Left renal cortex interstitium (tissue), 4 donors: ENCODE data around the gene TARM1. TPM values are rescaled to one million over a fixed set of nuclear protein-coding genes. Genes with fewer than 3 reads are reported as not detected.
"Not testable (repeated sequence)": the region's sequence is repeated elsewhere in the genome, so short reads cannot be mapped to it uniquely, and the experiment has no call there.

Source experiments
- DNase-seq, 4 donors: peaks; one replicate each; pipeline ENCODE4 v3.0.0-alpha.2; 2013; ENCODE audit warnings: low read depth in 4 of 4, low spot score in 2 of 4, missing footprints in 1 of 4
- polyA plus RNA-seq, 4 donors: library from polyadenylated mRNA; unstranded; fragments of 120-200 nt; gene quantifications; one replicate each; pipeline ENCODE4 v1.2.1, GENCODE V29; 2013; ENCODE audit not compliant: insufficient read length in 4 of 4

TARM1 gene
- polyA plus RNA-seq, 4 donors: 0.22 to 0.33 TPM; not detected in 2

GRCh38 chr19:54036542-54036941, 44.6 kb downstream of the TARM1 start:
- DNase-seq: not testable (repeated sequence)

DNA sequence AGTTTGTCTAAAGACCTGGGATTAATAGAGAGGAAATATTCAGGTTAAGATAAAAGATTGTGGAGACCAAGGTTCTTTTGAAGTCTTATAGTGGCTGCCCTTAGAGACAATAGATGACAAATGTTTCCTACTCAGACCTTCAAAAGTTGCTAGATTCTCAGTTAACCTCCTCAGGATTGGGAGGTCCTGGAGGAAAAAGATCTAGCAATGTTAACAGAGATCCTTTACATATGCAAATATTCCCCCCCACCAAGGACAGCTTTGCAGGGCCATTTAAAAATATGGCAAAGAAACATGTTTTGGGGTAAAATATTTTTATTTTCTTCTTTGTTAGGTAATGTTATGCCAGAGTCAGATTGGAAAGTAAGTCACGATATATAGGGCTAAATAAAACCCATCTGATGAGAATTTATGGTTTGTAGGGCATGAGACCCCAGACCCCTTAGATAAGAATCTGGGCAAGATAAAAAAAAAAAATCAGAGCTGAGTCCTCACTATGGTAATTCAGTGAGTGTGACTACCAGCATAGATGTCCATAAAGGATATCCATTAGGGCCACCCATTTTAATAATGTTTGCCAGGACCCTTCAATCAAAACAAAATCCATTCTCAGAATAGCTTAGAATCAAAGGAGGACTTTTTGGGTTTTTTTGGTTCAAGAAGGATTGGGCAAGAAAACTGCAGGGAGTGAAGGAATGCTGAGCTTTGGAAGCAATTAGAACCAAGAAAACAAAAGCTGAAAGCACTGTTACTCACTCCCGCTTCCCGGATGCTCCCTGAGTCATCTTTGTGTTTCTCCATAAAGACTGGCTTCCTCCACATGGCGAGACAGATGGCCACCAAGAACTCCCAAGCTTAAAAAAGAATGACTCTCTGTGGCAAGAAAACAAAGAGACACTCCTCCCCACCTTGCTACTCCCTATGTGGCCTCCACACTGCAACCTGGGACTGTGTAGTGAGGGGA, 45.7 kb downstream of the TARM1 start:
- DNase-seq: no peak

- no peak for DNase-seq
Observed at GRCh38 chr19:54030895-54031586, 50.1 kb downstream of the TARM1 start.

- DNase-seq: no peak
Observed at GRCh38 chr19:54029930-54030490, 51.2 kb downstream of the TARM1 start.

GRCh38 chr19:54029301-54029700, 51.9 kb downstream of the TARM1 start:
- no peak for DNase-seq

- no peak for DNase-seq
Observed at GRCh38 chr19:54026656-54027055, 54.5 kb downstream of the TARM1 start.

DNA sequence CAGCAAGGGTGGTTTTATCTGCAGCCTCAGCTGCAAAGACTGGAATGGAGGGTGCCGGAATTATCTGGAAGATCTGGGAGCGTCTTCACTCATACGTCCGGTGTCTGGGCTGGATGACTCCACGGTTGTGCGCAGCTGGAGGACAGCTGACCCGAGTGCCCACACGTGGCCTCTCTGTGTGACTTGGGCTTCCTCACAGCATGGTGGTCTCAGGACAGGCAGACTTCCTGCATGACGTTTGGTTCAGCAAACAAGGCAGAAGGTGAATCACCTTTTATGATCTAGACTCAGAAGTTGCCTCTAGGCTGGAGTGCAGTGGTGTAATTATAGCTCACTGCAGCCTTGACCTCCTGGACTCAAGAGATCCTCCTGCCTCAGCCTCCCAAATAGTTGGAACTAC, 56.5 kb downstream of the TARM1 start:
- DNase-seq: no peak

DNA sequence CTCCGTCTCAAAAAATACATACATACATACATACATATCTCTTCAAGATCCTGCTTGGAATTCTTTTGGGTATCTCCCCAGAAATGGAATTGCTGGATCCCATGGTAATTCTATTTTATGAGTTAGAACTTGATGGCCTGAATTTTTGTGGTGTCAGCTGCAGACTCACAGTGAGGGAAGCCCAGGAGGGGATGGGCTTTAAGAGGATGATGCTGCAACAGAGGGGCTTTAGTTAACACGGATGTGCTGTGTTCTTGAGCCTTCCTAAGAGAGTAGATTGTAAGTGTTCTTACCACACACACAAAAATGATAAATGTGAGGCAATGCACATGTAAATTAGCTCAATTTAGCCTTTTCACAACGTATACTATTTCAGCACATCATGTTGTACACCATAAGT, 58.0 kb downstream of the TARM1 start:
- DNase-seq: no peak

DNA sequence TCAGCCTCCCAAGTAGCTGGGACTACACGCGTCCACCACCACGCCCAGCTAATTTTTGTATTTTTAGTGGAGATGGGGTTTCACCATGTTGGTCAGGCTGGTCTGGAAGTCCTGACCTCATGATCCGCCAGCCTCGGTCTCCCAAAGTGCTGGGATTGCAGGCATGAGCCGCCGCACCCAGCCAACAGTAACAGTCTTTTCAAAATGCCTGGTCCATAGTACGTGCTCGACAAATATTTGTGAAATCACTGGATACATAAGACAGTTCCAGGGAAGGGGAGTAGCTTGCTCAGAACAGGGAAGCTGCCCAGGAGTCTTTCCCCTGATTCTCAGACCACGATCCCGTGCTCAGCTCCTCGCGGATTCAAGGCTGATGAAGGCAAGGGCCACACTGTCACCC, 59.2 kb downstream of the TARM1 start:
- no peak for DNase-seq

DNA sequence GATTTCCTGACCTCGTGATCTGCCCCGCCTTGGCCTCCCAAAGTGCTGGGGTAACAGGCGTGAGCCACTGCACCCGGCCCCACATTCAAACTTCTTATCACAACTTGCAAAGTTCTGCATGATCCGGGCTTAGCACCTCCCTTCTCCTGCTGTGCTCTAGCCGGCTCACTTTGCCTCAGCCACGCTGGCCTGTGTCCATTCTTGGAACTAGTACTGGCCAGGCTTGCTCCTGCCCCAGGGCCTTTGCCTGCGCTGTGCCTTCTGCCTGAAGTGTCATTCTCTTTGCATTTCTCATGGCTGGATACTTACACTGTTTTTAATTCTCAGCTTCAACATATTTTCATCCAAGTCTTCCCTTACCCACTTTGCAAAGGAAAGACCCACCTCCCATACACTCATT, 59.8 kb downstream of the TARM1 start:
- DNase-seq: no peak

Other genes with a start within 250 kb of the TARM1 start
- 10 to 100 TPM; 61.3 to 95.9 (median 76.5) TPM for gene MYADM, start 213.5 kb downstream of the TARM1 start, polyA plus RNA-seq
- gene PRKCG, start 199.2 kb downstream of the TARM1 start, polyA plus RNA-seq: under 1 TPM; 0.31 to 0.92 (median 0.80) TPM
- 1 to 10 TPM in 1 of 4 donors, under 1 TPM in 3; 0.66 to 1.4 (median 0.99) TPM for gene CACNG7, start 172.1 kb downstream of the TARM1 start, polyA plus RNA-seq
- gene CACNG8, start 118.4 kb downstream of the TARM1 start, polyA plus RNA-seq: under 1 TPM; 0.16 to 0.62 (median 0.35) TPM
- 1 to 10 TPM in 2 of 4 donors, under 1 TPM in 2; 0.79 to 1.4 (median 1.1) TPM for gene CACNG6, start 89.7 kb downstream of the TARM1 start, polyA plus RNA-seq
- under 1 TPM in 3 of 4 donors, not detected in 1; 0.22 to 0.34 (median 0.27) TPM for gene VSTM1, start 17.5 kb downstream of the TARM1 start, polyA plus RNA-seq
- under 1 TPM; 0.30 to 0.47 (median 0.36) TPM for gene OSCAR, start 19.4 kb upstream of the TARM1 start, polyA plus RNA-seq
- 100 to 1,000 TPM in 3 of 4 donors, 10 to 100 TPM in 1; 87.1 to 188 (median 133) TPM for gene NDUFA3, start 21.5 kb upstream of the TARM1 start, polyA plus RNA-seq
- 10 to 100 TPM; 13.1 to 23.6 (median 20.1) TPM for gene TFPT, start 34.3 kb upstream of the TARM1 start, polyA plus RNA-seq
- gene PRPF31, start 34.4 kb upstream of the TARM1 start, polyA plus RNA-seq: 10 to 100 TPM; 69.5 to 75.8 (median 71.8) TPM
- gene CNOT3, start 56.4 kb upstream of the TARM1 start, polyA plus RNA-seq: 10 to 100 TPM; 66.6 to 74.0 (median 69.4) TPM
- 10 to 100 TPM in 1 of 4 donors, 1 to 10 TPM in 3; 7.8 to 11.1 (median 9.7) TPM for gene LENG1, start 78.4 kb upstream of the TARM1 start, polyA plus RNA-seq
- gene TMC4, start 91.8 kb upstream of the TARM1 start, polyA plus RNA-seq: 10 to 100 TPM; 27.1 to 48.0 (median 36.6) TPM
- 10 to 100 TPM; 48.8 to 93.3 (median 80.8) TPM for gene MBOAT7, start 108.2 kb upstream of the TARM1 start, polyA plus RNA-seq
- gene TSEN34, start 109.9 kb upstream of the TARM1 start, polyA plus RNA-seq: 10 to 100 TPM; 47.0 to 72.4 (median 58.4) TPM
- gene RPS9, start 119.5 kb upstream of the TARM1 start, polyA plus RNA-seq: 1,000 to 10,000 TPM; 1,470 to 2,055 (median 1,604) TPM
- gene LILRB3, start 141.6 kb upstream of the TARM1 start, polyA plus RNA-seq: 1 to 10 TPM in 3 of 4 donors, under 1 TPM in 1; 0.47 to 2.2 (median 1.3) TPM
- gene LILRA6, start 161.4 kb upstream of the TARM1 start, polyA plus RNA-seq: under 1 TPM; 0.38 to 0.92 (median 0.65) TPM
- gene LILRB5, start 175.9 kb upstream of the TARM1 start, polyA plus RNA-seq: 1 to 10 TPM; 2.1 to 2.8 (median 2.3) TPM
- gene LILRB2, start 199.7 kb upstream of the TARM1 start, polyA plus RNA-seq: 1 to 10 TPM in 3 of 4 donors, under 1 TPM in 1; 0.88 to 1.8 (median 1.5) TPM
- 1 to 10 TPM in 1 of 4 donors, under 1 TPM in 3; 0.24 to 1.2 (median 0.49) TPM for gene LILRA5, start 231.8 kb upstream of the TARM1 start, polyA plus RNA-seq